Muscle layer of duodenum (tissue), 2 donors: ENCODE results near the gene PIGV.

Experiments
- H3K27ac ChIP-seq: one replicate; pipeline ENCODE4 v1.7.0; 2013; ENCODE audit warnings: mild to moderate bottlenecking, low read length
- H3K27me3 ChIP-seq: one replicate; pipeline ENCODE4 v1.7.0; 2013; ENCODE audit warnings: low read depth, mild to moderate bottlenecking, control low read depth, low read length
- H3K36me3 ChIP-seq, 2 donors: one replicate each; pipeline ENCODE4 v1.7.0; 2013; ENCODE audit warnings: low read length in 2 of 2, control low read depth in 1 of 2, mild to moderate bottlenecking in 1 of 2; ENCODE audit not compliant: insufficient read depth in 2 of 2, control insufficient read depth in 1 of 2
- H3K4me1 ChIP-seq, 2 donors: one replicate each; pipeline ENCODE4 v1.7.0; 2013; ENCODE audit warnings: low read length in 2 of 2, mild to moderate bottlenecking in 2 of 2, control low read depth in 1 of 2, moderate library complexity in 1 of 2; ENCODE audit not compliant: insufficient read depth in 2 of 2, control insufficient read depth in 1 of 2
- H3K4me3 ChIP-seq, 2 donors: one replicate each; pipeline ENCODE4 v1.7.0; 2013; ENCODE audit warnings: low read length in 2 of 2, low read depth in 1 of 2, mild to moderate bottlenecking in 1 of 2
- H3K9me3 ChIP-seq, 2 donors: one replicate each; pipeline ENCODE4 v1.7.0; 2013; ENCODE audit warnings: low read length in 2 of 2, control low read depth in 1 of 2, mild to moderate bottlenecking in 1 of 2; ENCODE audit not compliant: control insufficient read depth in 1 of 2
- donor health status: healthy.

PIGV gene

DNA sequence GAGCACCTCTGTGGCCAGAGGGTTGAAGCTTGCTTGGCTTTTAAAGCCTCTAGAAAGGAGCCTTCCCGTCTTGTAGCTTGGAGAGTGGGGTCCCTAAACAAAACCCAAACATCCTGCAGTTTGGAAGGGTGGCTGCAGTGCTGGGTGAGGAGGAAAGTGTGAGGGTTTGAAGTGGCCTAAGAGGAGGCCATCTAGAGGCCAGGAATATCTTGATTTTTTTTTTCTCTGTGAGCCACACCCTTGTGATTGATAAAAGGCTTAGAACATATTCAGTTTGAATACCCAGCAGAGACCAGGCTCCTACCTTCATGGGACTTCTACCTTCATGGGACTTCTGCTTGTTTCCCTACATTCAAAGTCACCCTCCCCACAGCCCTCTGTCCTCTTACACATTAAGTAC is 37.3 kb upstream of the PIGV start:
- Histone ChIP-seq H3K4me3 (no peak overlapping the region), H3K36me3 (peaks cover 9 to 18% of the 10 kb centered on the region in 2 donors), H3K9me3 (no peaks in the 10 kb centered on the region), H3K4me1 (peaks cover 3 to 27% of the 10 kb centered on the region in 2 donors), H3K27ac (no peak overlapping the region), H3K27me3 (no peaks in the 10 kb centered on the region)

DNA sequence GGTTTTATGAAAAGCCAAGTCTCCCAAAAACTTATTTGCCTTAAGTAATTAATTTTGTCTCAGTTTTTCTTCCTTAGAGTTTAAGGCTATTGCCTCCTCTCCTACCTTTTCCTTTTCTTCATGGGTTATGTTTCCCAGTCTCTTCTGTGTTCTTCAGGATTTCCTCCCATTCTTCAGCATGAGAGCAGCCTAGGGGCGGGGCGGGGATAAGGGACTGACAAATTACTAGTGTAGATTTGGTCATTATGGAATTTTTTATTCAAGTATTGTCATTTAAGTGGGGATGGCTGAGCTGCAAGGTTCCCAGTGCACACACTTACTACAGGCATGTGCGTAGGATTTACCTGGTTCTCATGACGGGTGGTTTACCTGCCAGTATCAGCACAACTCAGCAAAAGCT is 35.2 kb upstream of the PIGV start:
- peaks cover 3 to 27% of the 10 kb centered on the region in 2 donors for H3K4me1 ChIP-seq
- no peaks in the 10 kb centered on the region for H3K27me3 ChIP-seq
- H3K4me3 ChIP-seq, result no peak overlapping the region
- peaks cover 9 to 18% of the 10 kb centered on the region in 2 donors for H3K36me3 ChIP-seq
- no peak overlapping the region for H3K27ac ChIP-seq
- no peaks in the 10 kb centered on the region for H3K9me3 ChIP-seq

DNA sequence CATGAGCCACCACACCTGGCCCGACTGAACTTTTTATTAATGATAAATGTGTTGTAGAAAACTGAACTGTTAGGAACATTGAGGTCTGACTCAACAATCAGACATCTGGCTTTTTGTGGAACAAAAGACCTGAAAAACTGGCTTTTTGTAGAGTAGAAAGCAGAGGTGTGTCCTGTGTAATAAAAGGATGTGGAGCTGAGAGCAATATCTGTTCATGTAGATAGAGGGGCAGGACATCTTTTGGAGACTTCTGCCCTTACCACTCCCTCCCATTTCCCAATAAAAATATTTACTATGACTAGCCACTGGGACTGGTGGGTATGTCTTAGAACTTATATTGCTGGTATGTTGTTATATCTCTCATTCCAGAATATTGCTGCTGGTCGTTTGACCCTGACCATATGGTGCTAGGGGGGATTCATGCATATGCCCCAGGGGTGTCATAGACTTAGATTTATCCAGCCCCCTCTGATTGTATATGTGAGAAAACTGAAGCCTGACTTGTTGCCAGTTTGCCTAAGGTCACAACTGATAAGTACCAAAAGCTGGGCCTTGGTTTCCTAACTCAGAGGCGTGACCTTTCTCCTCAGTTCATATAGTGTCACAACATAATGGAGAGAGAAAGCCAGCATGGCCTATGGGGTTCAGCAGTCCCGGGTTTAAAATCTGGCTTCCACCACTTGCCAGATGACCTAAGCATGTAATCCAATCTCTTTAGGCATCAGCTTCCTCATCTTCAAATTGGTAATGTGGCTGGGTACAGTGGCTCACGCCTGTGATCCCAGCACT is 33.5 kb upstream of the PIGV start:
- H3K4me1 ChIP-seq, result peaks cover 3 to 18% of the 10 kb centered on the region in 2 donors
- no peaks in the 10 kb centered on the region for H3K27me3 ChIP-seq
- no peaks in the 10 kb centered on the region for H3K9me3 ChIP-seq
- no peak overlapping the region for H3K4me3 ChIP-seq
- H3K36me3 ChIP-seq, result peaks cover 18 to 30% of the 10 kb centered on the region in 2 donors
- H3K27ac ChIP-seq, result no peak overlapping the region

DNA sequence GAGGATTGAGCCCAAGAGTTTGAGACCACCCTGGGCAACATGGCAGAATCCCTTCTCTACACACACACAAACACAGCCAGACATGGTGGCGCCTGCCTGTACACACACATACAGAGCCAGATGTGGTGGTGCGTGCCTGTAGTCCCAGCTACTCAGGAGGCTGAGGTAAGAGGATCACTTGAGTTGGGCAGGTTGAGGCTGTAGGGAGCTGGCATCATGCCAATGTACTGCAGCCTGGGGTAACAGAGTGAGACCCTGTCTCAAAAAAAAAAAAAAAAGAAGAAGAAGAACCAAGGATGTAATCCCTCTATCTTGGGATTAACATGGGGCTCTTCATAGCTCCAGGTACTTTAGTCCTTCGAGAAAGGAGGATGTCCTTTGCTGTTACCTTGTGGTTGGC is 29.4 kb upstream of the PIGV start:
- Histone ChIP-seq H3K4me1 (peaks cover 0 to 5% of the 10 kb centered on the region in 2 donors), H3K9me3 (no peaks in the 10 kb centered on the region), H3K36me3 (peaks cover 36 to 41% of the 10 kb centered on the region in 2 donors), H3K4me3 (no peak overlapping the region), H3K27ac (no peak overlapping the region), H3K27me3 (no peaks in the 10 kb centered on the region)

DNA sequence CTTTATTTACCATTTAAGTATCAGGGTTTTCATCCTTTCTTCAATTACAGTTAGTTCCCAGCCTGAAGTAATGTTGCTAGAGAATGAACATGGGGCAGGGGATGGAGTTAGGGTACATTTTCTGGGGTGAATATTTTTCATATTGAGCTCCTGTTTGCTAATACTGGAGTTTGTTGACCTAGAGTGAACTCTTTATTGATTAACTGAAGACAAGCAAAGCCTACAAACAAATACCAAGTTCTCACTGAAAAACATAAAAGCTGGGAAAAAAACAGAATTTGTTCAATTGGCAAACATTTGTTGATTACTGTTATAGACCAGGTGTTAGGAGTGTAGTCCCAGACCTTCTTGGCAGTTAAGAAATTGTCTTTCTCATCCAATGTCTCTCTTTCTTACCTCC is 28.2 kb upstream of the PIGV start:
- no peak overlapping the region for H3K4me3 ChIP-seq
- H3K9me3 ChIP-seq, result no peaks in the 10 kb centered on the region
- H3K36me3 ChIP-seq, result peaks cover 42 to 45% of the 10 kb centered on the region in 2 donors
- H3K27me3 ChIP-seq, result no peaks in the 10 kb centered on the region
- H3K4me1 ChIP-seq, result no peaks in the 10 kb centered on the region
- H3K27ac ChIP-seq, result no peak overlapping the region

DNA sequence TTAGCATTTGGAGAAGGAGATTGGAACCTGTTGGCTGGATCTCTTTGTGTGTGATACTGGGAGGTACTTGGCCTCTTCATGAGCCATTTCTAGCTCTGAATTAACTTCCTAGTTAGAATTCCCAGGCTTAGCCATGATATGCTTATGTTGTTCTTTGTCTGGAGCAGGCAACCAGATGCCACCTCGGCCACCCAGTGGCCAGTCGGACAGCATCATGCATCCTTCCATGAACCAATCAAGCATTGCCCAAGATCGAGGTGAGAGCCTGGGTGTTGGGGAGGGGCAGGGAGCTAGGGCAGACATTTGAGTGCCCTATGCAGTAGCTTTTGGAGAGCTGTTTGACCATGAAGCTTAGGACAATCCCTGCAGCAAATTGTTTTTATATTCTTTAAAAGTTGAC is 26.5 kb upstream of the PIGV start:
- no peaks in the 10 kb centered on the region for H3K9me3 ChIP-seq
- no peaks in the 10 kb centered on the region for H3K27me3 ChIP-seq
- no peaks in the 10 kb centered on the region for H3K4me1 ChIP-seq
- peaks cover 49 to 50% of the 10 kb centered on the region in 2 donors for H3K36me3 ChIP-seq
- no peak overlapping the region for H3K27ac ChIP-seq
- no peak overlapping the region for H3K4me3 ChIP-seq

DNA sequence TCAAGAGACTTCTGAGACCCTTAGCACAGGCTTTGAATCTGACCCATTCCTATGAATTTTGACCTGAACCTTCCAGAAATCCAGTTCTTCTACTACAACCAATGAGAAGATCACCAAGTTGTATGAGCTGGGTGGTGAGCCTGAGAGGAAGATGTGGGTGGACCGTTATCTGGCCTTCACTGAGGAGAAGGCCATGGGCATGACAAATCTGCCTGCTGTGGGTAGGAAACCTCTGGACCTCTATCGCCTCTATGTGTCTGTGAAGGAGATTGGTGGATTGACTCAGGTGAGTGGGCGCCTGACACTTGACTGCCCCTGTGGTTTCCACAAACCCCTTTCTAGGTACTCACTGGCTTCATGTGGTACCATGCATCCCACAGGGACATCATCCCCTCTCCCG is 20.0 kb upstream of the PIGV start:
- Histone ChIP-seq H3K4me1 (peaks cover 15 to 27% of the 10 kb centered on the region in 2 donors), H3K4me3 (no peak overlapping the region), H3K27ac (no peak overlapping the region), H3K9me3 (no peaks in the 10 kb centered on the region), H3K36me3 (peaks cover 68 to 79% of the 10 kb centered on the region in 2 donors), H3K27me3 (no peaks in the 10 kb centered on the region)

DNA sequence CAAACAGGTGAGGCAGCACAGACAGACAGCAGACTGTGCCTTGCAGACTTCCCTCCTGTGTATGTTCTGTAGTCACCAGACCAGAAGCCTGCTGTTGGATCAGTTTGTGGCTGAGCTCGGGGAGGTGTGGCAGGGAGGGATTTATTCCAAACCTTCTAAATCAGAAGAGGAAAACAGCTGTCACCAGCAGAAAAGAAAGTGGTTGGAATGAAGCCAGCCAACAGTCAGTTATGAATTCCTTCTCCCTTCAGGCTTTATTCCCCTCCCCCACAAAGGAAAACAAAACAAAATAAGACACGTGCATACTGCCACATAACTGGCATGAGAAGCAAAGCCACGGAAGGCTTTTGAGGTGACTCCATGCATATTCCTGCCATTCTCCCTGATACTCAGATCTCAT is 19.0 kb upstream of the PIGV start:
- H3K9me3 ChIP-seq, result no peaks in the 10 kb centered on the region
- peaks cover 15 to 27% of the 10 kb centered on the region in 2 donors for H3K4me1 ChIP-seq
- H3K27ac ChIP-seq, result no peak overlapping the region
- H3K4me3 ChIP-seq, result no peak overlapping the region
- peaks cover 73 to 83% of the 10 kb centered on the region in 2 donors for H3K36me3 ChIP-seq
- H3K27me3 ChIP-seq, result no peaks in the 10 kb centered on the region

DNA sequence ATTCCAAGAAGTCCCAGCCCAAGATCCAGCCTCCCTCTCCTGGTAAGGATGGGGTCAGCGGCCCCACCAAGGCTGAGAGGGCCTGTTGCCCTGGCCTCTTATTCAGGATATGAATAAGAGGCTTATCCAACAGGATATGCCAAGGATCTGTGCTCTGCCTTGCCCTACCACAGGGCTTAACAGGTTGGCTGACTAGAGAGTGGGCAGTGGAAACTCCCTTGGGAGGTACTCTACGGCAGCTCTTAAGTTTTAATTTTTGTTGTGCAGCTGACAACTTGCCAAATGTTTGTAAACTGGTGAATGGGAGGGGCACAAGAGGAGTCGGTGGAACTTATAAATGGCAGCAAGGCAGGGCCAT is 16.5 kb upstream of the PIGV start:
- peak overlapping the region; percentile 50 for H3K27ac ChIP-seq
- H3K4me3 ChIP-seq, result no peak overlapping the region
- no peaks in the 10 kb centered on the region for H3K27me3 ChIP-seq
- no peaks in the 10 kb centered on the region for H3K9me3 ChIP-seq
- H3K4me1 ChIP-seq, result peaks cover 15 to 33% of the 10 kb centered on the region in 2 donors
- peaks cover 86 to 89% of the 10 kb centered on the region in 2 donors for H3K36me3 ChIP-seq

DNA sequence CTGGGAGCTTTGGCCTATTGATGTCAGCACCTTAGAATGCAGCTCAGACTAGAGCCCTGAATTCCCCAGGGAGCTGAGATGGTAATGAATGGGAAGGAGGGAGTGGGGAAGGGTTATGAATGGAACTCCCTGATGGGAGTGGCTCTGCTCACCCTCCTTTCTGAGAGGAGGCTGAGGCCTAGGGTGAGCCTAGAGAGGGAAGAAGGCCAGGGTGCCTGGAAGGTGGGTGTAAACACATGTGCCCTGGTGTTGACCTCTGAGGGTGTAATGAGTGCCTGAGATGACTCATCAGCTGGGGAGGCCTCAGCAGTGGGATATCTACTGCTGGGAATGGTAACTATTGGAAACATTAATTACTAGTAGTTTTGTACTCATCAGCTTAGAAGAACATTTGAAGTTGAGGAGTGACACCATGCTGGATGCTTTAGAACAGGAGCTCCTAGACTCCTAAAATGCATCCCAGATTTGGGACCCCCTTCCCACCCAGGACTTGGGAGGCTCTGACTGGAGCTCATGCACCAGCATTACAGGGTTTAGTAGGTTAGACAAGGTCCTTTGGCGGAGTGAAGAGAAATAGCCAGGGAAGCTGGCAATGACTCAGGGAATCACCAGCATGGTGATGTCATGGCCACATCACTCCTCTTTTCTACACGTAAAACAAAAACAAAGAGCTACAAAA is 16.0 kb upstream of the PIGV start:
- H3K9me3 ChIP-seq, result no peaks in the 10 kb centered on the region
- no peak overlapping the region for H3K4me3 ChIP-seq
- peaks cover 84 to 88% of the 10 kb centered on the region in 2 donors for H3K36me3 ChIP-seq
- peak overlapping the region; percentile 50 for H3K27ac ChIP-seq
- H3K4me1 ChIP-seq, result peaks cover 15 to 33% of the 10 kb centered on the region in 2 donors
- H3K27me3 ChIP-seq, result no peaks in the 10 kb centered on the region

DNA sequence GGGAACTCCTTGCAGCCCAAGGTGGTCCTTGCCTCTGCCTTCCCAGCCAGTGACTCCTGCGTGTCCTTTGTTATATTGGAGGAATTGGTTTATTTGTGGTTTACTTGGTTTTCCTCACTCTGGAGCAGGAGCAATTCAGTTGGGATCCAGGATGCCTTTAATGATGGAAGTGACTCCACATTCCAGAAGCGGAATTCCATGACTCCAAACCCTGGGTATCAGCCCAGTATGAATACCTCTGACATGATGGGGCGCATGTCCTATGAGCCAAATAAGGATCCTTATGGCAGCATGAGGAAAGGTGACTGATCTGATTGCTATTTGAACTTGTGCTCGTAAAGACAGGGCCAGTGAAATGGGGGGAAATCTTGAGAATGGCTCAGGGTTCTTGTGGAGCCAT is 15.1 kb upstream of the PIGV start:
- Histone ChIP-seq H3K27ac (peak overlapping the region; percentile 50), H3K27me3 (no peaks in the 10 kb centered on the region), H3K9me3 (no peaks in the 10 kb centered on the region), H3K4me1 (peaks cover 15 to 28% of the 10 kb centered on the region in 2 donors), H3K36me3 (peaks cover 79 to 81% of the 10 kb centered on the region in 2 donors), H3K4me3 (no peak overlapping the region)
